Heart left ventricle (tissue), 16 donors: Measurements from ENCODE around the gene LY6G6F. TPM values are rescaled to one million over a fixed set of nuclear protein-coding genes. Genes with fewer than 3 reads are reported as not detected.

Experiments
- ATAC-seq, 4 donors: fragments of 200-7000 bp; cut with Tn5 transposase; one replicate each; pipeline ENCODE4 v1.9.1; 2020 to 2022; ENCODE audit warnings: moderate library complexity in 4 of 4, mild to moderate bottlenecking in 3 of 4, moderate number of reproducible peaks in 1 of 4
- DNase-seq, 5 donors: peaks; one replicate each; pipeline ENCODE4 v3.0.0-alpha.2; 2020
- H3K27ac ChIP-seq, 12 donors: fragments of 200-600 bp; sonication (generic) in 4 of 12; one replicate each; pipeline versions ENCODE4 v1.5.0 to v1.8.0; 2016 to 2022; ENCODE audit warnings: mild to moderate bottlenecking in 2 of 12
- H3K27me3 ChIP-seq, 9 donors: fragments of 200-600 bp; sonication (generic) in 2 of 9; one replicate each; pipeline versions ENCODE4 v1.5.1 to v1.8.0; 2016 to 2022; ENCODE audit warnings: mild to moderate bottlenecking in 3 of 9
- H3K36me3 ChIP-seq, 9 donors: fragments of 200-600 bp; sonication (generic) in 2 of 9; one replicate each; pipeline versions ENCODE4 v1.5.0 to v1.8.0; 2018 to 2022; ENCODE audit warnings: mild to moderate bottlenecking in 2 of 9
- H3K4me1 ChIP-seq, 12 donors: fragments of 200-600 bp; sonication (generic) in 4 of 12; one replicate each; pipeline versions ENCODE4 v1.5.0 to v1.8.0; 2016 to 2022; ENCODE audit warnings: mild to moderate bottlenecking in 3 of 12
- H3K4me3 ChIP-seq, 12 donors: fragments of 200-600 bp; sonication (generic) in 4 of 12; one replicate each; pipeline versions ENCODE4 v1.5.0 to v1.8.0; 2017 to 2022; ENCODE audit warnings: mild to moderate bottlenecking in 9 of 12, moderate library complexity in 4 of 12
- H3K9me3 ChIP-seq, 12 donors: fragments of 200-600 bp; sonication (generic) in 4 of 12; one replicate each; pipeline versions ENCODE4 v1.5.0 to v1.8.0; 2016 to 2022; ENCODE audit warnings: mild to moderate bottlenecking in 1 of 12
- CTCF ChIP-seq, 12 donors: fragments of 200-600 bp; sonication (generic) in 4 of 12; IDR thresholded peaks; one replicate each; pipeline versions ENCODE4 v1.5.0 to v1.8.0; 2018 to 2022; ENCODE audit warnings: antibody characterized with exemption in 12 of 12, mild to moderate bottlenecking in 5 of 12
- POLR2A ChIP-seq, 2 donors: fragments of 450-650 bp; IDR thresholded peaks; one replicate each; pipeline ENCODE4 v1.6.1; 2017; ENCODE audit warnings: antibody characterized with exemption in 2 of 2, mild to moderate bottlenecking in 2 of 2, moderate library complexity in 2 of 2
- WGBS, 4 donors: extraction: QIAGEN DNeasy Blood & Tissue Kit in 2 of 4; methylation state at CpG; one replicate each; pipeline versions ENCODE4 v1.1.5 to v1.1.7; 2013 to 2018; 5-methylcytosine and 5-hydroxymethylcytosine counted together
- intact Hi-C, 10 donors: fragments of 100-400 bp; cut with DNase I; formaldehyde crosslinking; loops; one replicate each; pipeline versions ENCODE4 v1.11.1 to v1.14.2; 2022
- polyA plus RNA-seq, 2 donors: library from polyadenylated mRNA; stranded (reverse); fragments of 200-250 nt; gene quantifications; one replicate each; pipeline ENCODE4 v1.2.3, GENCODE V29; 2013
- total RNA-seq, 9 donors: library from RNA; depleted of rRNA in 2 of 9; stranded (reverse); fragments of >200 nt in 2 of 9; fragmentation: NEBNext Ultra II Directional in 3 of 9; extraction: Animal tissue kit (Norgen Biotek cat#: 25700) in 3 of 9; gene quantifications; one replicate each; pipeline versions ENCODE4 v1.1.0 to v1.2.4, GENCODE V29; 2016 to 2023
- donor health status: ischemic (EF 13 %, LVEDD 7.1; RV severe dilation, severe dysfunction).
- donor health status: healthy with polysubstance abuse.
- donor health status: DM: no; HTN: yes; CAD: no.
- donor health status: DM: no; HTN: no; CAD: no.
- donor health status: ischemic (EF 25% LVEDD 6.9; RV normal size, moderate dysfunction).
- donor health status: ischemic (EF 25% LVEDD 5.7; RV mildly dilated, moderate dysfunction).
- donor health status: healthy.
- donor health status: DM: yes; HTN: yes; CAD: no.
- donor health status: ischemic (EF 35%, LVEDD 5.7; RV mildly dilated, moderate dysfunction).
- donor health status: nonischemic (EF 11% LVEDD 7.7; RV severe dilation, severe dysfunction).
- donor health status: DM: yes; HTN: yes; CAD: no.
- donor health status: PGD.
- donor health status: ischemic (EF 29% LVEDD 5.4; RV normal size, mild dysfunction).
- donor health status: nonischemic (EF 23%, LVEDD 6.1; RV moderate dilation, normal function).

Gene LY6G6F
- total and polyA plus RNA-seq, 11 donors, result not detected

- H3K27ac ChIP-seq, result peak overlapping the region in 11 of 12 donors; percentile 14 to 99 (median 92)
- peaks cover 5 to 76% (median 42%) of the 10 kb centered on the region in 12 donors for H3K4me1 ChIP-seq
- 76 to 83% (median 79%) methylated on average over 4 of the region's 4 CpGs for WGBS, 4 donors
- intact Hi-C loops, result loop anchor here in 5 of 10 donors (5.0 to 10.0 kb wide), 6 partner anchors 34 to 101 kb away; partner anchors contain the start of gene VARS1 (in 1 of the 5)
- peaks cover 3 to 44% (median 37%) of the 10 kb centered on the region in 9 donors for H3K36me3 ChIP-seq
- H3K4me3 ChIP-seq, result peak overlapping the region in 5 of 12 donors; percentile 65 to 91 (median 89)
- DNase-seq, result no peak
- TF ChIP-seq POLR2A (IDR thresholded peaks at IDR 0.05) (no peak), CTCF (IDR thresholded peaks at IDR 0.05) (no peak)
- no peaks in the 10 kb centered on the region for H3K9me3 ChIP-seq
- no peak for ATAC-seq
- no peaks in the 10 kb centered on the region for H3K27me3 ChIP-seq
Observed at GRCh38 chr6:31733734-31734133, 27.1 kb downstream of the LY6G6F start.

DNA sequence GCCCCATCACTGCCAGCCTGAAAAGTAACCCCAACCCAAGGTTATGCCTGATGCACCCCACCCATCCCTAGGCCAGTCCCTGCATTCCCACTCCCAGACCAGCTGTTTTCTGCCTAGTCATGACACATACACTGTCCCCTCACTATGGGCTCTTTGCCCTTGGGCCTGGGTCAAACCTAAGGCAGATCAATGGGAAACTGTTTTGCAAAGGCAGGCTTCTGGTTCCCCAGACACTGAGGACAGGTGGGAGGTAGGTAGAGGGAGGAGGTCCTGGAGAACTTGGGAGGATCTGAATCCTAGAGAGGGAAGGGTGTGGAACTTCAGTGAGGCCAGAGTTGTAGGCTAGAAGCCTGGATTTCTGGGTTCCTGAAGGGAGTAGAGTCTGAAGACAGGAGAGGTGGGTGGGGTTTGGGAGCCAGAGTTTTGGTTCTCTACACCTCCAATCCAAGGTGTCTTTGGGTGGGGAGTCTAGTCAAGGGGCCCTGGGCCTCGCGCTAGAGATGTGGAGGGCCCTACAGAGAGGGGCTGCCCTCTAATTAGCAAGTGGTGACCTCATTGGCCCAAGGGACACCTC is 27.7 kb downstream of the LY6G6F start:
- 30 to 50% (median 43%) methylated on average over 2 of the region's 2 CpGs for WGBS, 4 donors
- Histone ChIP-seq H3K36me3 (peaks cover 3 to 44% (median 37%) of the 10 kb centered on the region in 9 donors), H3K4me1 (peaks cover 5 to 75% (median 44%) of the 10 kb centered on the region in 12 donors), H3K4me3 (peak overlapping the region; percentile 40 to 91 (median 78)), H3K9me3 (no peaks in the 10 kb centered on the region), H3K27ac (peak overlapping the region; percentile 66 to 99 (median 92)), H3K27me3 (no peaks in the 10 kb centered on the region)
- TF ChIP-seq CTCF (IDR thresholded peaks at IDR 0.05) (no peak), POLR2A (IDR thresholded peaks at IDR 0.05) (no peak)
- DNase-seq, result no peak
- no peak for ATAC-seq
- intact Hi-C loops, result loop anchor here in 5 of 10 donors (5.0 to 10.0 kb wide), 6 partner anchors 33 to 100 kb away; partner anchors contain the start of gene VARS1 (in 1 of the 5)

GRCh38 chr6:31734821-31735406 is 28.2 kb downstream of the LY6G6F start:
- H3K27ac ChIP-seq, result peak overlapping the region; percentile 66 to 99 (median 92)
- intact Hi-C loops, result loop anchor here in 7 of 10 donors (5.0 to 10.0 kb wide), 8 partner anchors 32 to 100 kb away; partner anchors contain the start of genes ABHD16A (in 1 of the 7), HSPA1B (in 1 of the 7) and VARS1 (in 1 of the 7)
- peaks cover 5 to 77% (median 47%) of the 10 kb centered on the region in 12 donors for H3K4me1 ChIP-seq
- DNase-seq (peak; percentile 60 to 77 (median 73)), ATAC-seq (peak in 3 of 4 donors; percentile 35 to 50 (median 39))
- 0 to 3% (median 1%) methylated on average over 18 of the region's 18 CpGs for WGBS, 4 donors
- H3K4me3 ChIP-seq, result peak overlapping the region; percentile 40 to 91 (median 78)
- peak in 1 of 2 donors; percentile 53 for TF ChIP-seq POLR2A (IDR thresholded peaks at IDR 0.05)
- TF ChIP-seq CTCF (IDR thresholded peaks at IDR 0.05), result no peak
- no peaks in the 10 kb centered on the region for H3K9me3 ChIP-seq
- peaks cover 3 to 44% (median 37%) of the 10 kb centered on the region in 9 donors for H3K36me3 ChIP-seq
- H3K27me3 ChIP-seq, result no peaks in the 10 kb centered on the region
